ENCODE measurements around the gene STRN4.
"Not testable (repeated sequence)": the region's sequence is repeated elsewhere in the genome, so short reads cannot be mapped to it uniquely, and the experiment has no call there.

STRN4 gene

DNA sequence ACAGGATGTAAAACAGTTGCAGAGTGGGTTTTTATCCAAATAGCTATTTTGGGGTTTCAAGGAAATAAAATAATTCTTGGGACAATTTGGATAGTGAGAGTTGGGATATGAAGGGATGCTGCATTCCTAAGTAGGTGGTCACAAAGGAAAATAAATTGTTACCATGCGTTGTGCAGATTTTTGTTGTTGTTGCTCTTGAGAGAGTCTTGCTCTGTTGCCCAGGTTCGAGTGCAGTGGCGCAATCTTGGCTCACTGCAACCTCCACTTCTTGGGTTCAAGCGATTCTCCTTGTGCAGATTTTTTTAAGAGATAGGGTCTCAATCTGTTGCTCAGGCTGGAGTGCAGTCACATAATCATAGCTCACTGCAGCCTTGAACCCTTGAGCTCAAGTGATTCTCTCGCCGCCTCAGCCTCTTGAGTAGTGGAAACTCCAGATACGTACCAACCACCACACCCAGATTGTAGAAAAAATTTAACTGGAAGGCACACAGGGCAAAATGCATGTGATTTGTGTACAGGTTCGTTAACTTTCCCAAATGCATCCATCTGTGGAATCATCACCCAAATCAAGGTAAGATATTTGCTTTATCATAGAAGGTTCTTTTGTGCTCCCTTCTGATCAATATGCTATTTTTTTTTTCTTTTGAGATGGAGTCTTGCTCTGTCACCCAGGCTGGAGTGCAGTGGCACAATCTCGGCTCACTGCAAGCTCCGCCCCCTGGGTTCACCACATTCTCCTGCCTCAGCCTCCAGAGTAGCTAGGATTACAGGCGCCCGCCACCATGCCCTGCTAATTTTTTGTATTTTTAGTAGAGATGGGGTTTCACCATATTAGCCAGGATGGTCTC is 26.1 kb upstream of the STRN4 start:
- peak; percentile 26 for DNase-seq

DNA sequence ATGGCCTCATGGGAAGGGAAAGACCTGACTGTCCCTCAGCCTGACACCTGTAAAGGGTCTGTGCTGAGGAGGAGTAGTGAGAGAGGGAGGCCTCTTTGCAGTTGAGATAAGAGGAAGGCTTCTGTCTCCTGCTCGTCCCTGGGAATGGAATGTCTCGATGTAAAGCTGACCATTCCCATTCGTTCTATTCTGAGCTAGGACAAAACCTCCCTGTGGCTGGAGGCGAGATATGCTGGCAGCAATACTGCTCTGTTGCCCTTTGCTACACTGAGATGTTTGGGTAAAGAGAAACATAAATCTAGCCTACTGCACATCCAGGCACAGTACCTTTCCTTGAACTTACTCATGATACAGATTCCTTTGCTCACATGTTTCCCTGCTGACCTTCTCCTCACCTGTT is 22.5 kb upstream of the STRN4 start:
- DNase-seq: not testable (repeated sequence)

DNA sequence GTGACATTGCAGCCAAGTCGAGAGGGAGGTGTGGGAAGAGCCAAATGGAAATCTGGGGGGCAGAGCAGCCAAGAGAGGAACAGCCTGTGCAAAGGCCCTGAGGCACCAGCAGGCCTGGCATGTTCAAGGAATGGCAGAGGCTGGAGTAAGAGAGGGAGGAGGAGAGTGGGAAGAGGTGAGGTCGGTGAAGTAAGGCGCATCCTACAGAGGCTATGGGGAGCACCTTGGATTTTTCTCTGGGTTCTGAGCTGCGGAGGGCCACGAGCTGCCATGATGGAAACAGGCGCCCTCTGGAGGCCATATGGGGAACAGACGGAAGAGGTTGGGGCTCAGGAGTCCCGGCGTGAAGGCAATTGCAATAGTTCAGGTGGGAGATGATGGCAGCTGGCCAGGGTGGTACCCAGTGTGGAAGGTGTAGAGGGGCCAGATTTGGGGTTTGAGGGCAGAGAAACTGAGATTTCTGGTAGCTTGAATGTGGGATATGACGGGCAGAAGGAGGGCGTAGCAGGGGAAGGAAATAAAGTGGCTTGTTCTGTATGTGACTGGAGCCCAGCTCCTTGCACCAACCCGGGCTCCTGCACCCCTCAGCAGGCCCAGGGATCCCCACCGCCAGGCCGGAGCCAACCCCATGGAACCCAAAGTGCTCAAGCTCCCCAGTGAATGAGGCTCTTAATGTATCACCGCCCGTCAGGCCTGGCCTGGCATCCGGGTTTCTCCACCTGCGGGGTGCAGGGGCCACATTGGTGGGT is 20.5 kb upstream of the STRN4 start:
- peak; percentile 33 for DNase-seq

DNA sequence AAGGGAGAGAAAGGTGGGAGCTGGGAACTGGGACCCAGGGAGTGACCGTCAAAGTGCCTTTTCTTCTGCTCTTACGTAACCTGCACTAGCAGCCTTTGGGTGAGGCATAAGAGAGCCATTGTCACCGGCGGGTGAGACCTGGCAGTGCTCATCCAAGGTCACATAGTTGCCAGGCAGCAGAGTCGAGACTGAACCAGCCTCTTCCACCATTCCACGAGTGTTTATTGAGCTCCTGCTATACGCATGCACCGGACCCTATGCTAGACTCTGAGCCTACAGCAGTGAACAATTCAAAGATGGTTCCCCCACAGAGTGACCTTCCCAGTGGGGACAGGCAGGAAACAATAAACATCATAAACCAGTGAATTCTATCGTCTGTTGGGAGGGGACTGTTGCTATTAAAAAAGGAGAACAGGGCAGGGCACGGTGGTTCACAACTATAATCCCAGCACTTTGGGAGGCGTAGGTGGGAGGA is 18.6 kb upstream of the STRN4 start:
- no peak for DNase-seq

DNA sequence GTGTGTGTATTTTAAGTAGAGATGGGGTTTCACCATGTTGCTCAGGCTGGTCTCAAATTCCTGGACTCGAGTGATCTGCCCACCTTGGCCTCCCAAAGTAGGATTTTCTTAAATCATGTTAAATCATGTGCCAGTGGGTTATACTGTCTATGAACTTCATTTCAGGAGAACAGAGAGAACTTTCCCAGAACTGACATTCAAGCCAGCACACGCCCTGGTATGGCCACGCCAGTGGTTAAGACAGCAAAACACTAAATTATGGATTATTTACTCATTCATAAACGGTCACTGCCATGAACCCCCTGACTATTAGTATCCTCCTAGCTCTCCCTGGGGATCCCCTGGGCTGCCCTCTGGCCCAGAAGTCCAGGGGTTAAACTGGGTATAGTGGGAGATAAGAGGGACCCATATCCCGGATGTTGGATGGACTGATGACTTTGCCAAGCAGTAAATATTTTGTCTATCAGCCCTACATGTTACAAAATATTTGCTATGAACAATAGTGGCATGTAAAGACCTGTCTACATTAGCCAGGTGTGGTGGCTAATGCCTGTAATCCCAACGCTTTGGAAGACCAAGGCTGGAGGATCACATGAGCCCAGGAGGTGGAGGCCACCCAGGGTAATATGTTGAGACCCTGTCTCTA is 16.1 kb upstream of the STRN4 start:
- no peak for DNase-seq

DNA sequence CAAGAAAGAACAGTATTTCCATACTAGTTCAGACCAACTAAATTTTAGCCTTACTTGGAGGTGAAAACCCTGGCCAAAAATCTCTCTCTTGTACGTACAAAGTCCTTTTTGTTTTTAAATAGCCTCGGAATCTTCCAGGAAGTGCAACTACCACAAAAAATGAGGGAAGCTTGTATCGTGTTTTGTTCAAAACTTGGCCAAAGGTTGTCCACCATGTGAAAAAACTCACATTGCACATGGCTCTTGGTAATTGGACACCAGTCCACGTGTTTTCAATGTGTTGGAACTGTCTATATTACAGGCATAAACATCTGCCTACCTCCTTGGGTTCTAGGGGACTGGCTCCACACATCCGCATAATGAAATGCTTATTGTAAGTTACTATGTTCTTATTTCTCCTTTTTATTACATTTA is 15.2 kb upstream of the STRN4 start:
- DNase-seq: peak; percentile 42

DNA sequence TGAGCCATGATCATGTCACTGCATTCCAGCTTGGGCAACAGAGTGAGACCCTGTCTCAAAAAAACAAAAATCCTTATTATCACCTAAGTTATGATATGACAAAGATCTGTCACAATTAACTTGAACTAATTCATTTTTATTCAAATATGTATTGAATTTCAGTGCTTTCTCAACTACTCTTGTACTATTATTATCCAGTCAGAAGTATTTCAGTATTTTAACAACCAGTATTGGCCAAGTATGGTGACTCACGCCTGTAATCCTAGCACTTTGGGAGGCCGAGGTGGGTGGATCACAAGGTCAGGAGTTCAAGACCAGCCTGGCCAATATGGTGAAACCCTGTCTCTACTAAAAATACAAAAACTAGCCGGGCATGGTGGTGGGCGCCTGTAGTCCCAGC is 14.6 kb upstream of the STRN4 start:
- not testable (repeated sequence) for DNase-seq

DNA sequence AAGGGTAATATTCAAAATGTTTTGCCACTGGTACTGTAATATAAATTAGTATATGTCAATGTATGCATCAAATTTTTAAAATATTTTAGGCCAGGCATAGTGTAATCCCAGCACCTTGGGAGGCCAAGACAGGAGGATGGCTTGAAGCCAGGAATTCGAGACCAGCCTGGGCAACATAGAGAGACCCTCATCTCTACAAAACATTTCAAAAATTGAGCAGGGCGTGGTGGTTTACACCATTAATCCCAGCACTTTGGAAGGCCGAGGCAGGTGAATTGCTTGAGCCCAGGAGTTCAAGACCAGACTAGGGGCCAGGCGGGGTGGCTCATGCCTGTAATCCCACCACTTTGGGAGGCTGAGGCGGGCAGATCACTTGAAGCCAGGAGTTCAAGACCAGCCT is 14.1 kb upstream of the STRN4 start:
- DNase-seq: no peak

DNA sequence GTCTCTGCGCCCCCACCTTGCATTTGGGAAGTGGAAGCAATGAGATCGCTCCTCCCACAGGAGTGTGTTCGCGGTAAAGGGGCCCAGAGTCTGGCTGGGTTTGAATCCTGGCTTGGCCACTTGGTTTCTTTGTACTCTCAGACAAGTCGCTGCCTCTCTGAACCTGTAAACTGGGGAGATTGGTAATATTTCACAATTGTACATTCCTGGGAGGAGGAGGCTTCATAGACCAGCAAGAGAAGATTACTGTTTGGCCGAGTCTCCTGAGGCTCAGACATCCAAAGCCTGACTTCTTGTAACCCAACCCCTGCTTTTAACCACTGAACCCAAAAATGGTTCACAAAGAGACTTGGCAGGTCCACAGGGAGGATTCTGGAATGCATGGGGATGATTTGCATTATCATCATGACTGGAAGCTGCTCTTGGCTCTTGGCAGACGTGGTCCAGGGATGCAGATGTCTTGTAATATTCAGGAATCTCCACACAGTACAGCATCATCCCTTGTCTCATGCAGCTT is 13.6 kb upstream of the STRN4 start:
- no peak for DNase-seq

DNA sequence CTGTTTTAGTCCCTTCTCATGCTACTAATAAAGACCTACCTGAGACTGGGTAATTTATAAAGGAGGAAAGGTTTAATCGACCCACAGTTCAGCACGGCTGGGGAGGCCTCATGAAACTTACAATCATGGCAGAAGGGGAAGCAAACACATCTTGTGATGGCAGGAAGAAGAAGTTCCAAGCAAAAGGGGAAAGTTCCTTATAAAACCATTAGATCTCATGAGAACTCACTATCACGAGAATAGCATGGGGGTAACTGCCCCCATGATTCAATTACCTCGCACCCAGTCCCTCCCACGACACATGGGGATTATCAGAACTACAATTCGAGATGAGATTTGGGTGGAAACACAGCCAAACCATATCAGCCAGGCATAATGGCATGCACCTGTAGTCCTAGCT is 13.0 kb upstream of the STRN4 start:
- no peak for DNase-seq

DNA sequence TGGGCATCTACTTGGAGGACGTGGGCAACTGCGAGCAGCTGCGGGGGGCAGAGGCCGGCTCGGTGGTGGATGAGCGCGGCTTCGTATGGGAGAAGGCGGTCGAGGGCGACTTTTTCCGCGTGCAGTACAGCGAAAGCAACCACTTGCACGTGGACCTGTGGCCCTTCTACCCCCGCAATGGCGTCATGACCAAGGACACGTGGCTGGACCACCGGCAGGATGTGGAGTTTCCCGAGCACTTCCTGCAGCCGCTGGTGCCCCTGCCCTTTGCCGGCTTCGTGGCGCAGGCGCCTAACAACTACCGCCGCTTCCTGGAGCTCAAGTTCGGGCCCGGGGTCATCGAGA is 10.3 kb upstream of the STRN4 start:
- no peak for DNase-seq

DNA sequence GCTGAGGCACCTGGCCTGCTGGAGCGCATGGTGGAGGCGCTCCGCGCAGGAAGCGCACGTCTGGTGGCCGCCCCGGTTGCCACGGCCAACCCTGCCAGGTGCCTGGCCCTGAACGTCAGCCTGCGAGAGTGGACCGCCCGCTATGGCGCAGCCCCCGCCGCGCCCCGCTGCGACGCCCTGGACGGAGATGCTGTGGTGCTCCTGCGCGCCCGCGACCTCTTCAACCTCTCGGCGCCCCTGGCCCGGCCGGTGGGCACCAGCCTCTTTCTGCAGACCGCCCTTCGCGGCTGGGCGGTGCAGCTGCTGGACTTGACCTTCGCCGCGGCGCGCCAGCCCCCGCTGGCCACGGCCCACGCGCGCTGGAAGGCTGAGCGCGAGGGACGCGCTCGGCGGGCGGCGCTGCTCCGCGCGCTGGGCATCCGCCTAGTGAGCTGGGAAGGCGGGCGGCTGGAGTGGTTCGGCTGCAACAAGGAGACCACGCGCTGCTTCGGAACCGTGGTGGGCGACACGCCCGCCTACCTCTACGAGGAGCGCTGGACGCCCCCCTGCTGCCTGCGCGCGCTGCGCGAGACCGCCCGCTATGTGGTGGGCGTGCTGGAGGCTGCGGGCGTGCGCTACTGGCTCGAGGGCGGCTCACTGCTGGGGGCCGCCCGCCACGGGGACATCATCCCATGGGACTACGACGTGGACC is 9.7 kb upstream of the STRN4 start:
- no peak for DNase-seq

DNA sequence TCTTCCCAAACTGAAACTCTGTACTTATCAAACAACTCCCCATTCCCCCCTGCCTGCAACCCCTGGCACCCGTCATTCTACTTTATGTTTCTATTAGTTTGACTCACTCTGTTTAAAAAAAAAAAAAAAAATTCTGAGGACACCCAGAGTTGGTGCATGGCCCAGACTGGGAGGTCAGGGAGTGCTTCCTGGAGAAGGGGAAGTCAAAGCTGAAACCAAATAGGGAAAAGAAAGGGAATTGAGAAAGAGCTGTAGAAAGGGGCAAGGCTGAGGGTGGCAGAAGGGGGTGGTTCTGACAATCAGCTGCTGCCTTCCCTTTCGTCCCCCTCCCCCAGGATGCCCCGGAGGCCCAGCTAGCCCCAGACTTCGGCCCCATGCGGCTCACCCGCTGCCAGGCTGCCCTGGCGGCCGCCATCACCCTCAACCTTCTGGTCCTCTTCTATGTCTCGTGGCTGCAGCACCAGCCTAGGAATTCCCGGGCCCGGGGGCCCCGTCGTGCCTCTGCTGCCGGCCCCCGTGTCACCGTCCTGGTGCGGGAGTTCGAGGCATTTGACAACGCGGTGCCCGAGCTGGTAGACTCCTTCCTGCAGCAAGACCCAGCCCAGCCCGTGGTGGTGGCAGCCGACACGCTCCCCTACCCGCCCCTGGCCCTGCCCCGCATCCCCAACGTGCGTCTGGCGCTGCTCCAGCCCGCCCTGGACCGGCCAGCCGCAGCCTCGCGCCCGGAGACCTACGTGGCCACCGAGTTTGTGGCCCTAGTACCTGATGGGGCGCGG is 9.0 kb upstream of the STRN4 start:
- no peak for DNase-seq

DNA sequence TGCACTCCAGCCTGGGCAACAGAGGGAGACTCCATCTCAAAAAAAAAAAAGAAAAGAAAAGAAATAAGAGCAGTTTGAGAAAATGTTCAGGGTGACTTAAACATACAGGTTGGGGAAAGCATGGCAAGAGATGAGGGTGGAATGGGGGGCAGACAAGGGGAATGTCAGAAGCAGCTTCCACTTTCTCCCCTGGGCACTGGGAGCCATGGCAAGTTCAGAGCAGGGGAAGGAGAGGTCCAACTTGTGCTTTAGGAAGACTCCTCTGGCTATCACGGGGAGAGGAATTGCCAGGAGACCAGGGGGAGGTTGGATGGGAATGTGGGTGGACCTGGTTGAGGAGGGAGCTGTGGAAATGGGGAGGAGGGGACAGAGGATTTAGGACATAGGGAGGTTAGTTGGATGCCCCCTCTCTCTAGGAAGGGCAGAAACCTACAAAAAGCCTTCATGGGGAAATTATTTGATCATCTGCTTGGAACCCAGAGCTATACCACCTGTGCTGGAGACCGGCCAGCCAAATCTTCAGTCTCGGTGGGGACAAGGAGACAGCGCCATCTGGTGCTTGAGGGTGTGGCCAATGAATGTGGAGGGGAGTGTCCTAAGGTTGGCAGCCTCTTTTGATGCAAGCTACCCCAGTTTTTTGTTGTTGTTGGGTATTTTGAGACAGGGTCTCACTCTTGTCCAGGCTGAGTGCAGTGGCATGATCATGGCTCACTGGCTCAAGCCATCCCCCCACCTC is 7.3 kb upstream of the STRN4 start:
- DNase-seq: peak; percentile 95

DNA sequence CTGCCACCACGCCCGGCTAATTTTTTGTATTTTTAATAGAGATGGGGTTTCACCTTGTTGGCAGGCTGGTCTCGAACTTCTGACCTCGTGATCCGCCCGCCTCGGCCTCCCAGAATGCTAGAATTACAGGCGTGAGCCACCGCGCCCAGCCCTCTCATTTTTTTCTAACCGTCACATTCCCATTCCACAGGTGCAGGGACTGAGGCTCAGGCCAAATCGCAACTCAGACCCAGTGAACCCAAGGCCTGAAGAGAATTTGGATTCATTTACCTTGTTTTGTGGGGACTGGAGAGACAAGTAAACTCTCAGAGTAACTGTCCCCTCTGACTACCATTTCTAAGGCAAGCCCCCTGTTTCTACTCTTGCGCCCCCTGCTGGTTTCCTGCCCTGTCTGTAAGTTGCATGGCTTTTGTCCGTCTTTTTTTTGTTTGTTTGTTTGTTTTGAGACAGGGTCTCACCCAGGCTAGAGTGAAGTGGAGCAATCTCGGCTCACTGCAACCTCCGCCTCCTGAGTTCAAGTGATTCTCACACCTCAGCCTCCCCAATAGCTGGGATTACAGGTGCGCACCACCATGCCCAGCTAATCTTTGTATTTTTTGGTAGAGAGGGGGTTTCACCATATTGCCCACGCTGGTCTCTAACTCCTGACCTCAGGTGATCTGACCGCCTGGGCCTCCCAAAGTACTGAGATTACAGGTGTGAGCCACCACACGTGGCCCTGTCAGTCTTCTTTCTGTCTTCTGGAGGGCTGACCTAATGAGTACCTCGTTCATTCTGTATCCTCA is 2.3 kb upstream of the STRN4 start:
- DNase-seq: peak; percentile 23

DNA sequence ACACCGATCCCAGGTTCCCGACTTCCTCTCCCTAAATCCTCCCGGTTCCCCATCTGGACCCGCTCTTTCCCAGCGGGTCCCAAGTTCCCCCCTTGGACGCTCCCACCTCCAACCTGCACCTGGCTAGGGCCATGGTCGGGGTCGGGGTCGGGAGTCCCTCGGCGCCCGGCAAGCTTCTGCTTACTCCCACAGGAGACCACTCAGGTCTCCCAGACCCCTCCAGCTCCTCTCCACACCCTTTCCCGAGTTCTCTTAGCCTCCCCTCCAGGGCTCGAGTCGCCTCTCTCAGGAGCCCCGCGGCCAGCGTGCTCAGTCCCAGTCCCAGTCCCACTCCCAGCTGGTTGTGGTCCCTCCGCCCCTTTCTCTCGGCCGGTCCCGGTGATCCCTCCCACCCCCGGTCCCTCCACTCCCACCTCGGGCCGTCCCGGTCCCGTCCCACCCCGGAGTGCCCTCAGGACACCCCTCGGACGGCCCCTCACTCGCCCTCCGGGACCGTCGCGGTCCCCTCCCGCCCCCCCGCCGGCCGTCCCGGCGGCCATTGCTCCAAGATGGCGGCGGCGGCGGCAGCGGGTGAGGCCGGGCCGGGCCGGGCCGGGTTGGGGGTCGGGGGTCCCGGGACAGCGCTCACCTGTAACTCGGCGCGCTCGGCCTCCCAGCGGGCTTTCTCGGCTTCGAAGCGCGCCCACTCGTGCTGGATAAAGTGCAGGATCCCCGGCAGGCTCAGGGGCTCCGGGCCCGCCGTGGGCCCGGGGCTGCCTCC is 549 bp downstream of the STRN4 start, which contains the start of gene FKRP:
Gene FKRP (plus strand): TSS at position 537 of the 760 bp plus-strand sequence. CDS start 9,394 bp downstream, outside the sequence.
- DNase-seq: no peak

DNA sequence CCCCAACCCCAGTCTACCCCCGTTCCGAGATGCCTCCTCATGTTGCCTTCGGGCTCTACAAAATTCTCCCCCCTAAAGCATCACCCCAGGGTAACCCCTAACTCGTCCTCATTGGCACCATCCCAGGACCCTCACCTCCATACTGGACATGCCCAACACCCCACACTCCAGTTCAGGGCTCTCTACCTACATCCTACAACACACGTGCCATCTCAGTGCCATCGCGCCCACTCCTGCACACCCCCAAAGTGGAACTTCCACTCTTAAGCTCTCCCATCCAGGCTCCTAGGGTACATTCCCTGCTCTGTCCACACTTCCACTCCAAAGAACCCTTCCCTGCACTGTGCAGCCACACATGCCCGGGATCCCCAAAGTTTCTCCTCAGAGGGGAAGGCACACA is 1.2 kb downstream of the STRN4 start:
- no peak for DNase-seq

DNA sequence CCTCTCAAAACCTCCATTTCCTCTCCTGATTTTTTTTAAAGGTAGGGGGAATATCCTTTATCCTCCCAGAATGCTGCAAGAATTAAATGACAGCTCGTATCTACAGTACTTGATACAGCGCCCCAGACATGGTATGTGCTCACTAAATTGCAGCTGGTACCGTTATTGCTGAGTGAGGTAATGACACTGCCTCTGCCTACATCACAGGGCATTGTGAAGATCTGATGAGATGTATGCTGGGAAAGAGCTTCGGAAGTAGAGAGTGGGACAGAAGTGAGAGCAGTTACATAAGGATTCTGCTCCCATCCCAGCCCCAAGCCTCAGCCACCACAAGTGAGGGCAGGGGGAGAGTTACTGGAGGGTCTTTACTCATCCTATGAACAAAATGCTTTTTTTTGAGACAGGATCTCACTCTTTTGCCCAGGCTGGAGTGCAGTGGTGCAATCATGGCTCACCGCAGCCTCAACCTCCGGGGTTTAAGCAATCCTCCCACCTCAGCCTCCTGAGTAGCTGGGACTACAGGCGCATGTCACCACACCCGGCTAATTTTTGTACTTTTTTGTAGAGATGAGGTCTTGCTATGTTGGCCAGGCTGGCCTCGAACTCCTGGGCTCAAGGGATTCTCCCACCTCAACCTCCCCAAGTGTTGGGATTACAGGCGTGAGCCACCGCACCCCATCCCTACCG is 2.1 kb downstream of the STRN4 start:
- DNase-seq: no peak

DNA sequence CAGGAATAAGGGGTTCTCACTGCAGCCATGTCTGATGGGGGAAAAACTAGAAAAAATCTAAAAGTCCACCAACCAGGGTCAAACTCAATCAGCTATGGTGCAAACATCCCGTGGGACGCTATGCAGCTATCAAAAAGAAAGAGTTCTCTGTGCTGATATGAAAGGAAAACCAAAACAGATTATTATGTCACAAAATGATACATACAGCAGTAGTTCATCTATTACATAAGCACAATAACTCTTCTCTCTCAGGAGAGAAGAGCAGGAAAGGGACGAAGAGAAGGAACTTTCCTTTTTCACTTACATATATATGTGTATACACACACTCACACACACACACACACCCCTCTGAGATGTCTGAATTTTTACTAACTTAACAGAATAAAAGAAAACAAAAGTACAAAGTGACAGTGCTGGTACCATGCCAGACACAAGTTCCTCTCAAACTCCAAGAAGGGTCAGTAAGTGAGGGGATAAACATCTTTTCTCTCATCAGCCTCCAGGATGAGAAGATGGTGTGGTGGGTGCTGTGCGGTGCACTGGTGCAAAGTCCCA is 3.2 kb downstream of the STRN4 start:
- DNase-seq: no peak

Data from NCI-H2171 treated with DMSO at 0.1 percent for 48 hours (cell line).